HG03108 (cell line): ENCODE data around the gene ARHGAP6.

ENCODE experiments used
- ATAC-seq: cut with Tn5 transposase; IDR thresholded peaks from one replicate; pipeline ENCODE4 v1.9.1; 2021; ENCODE audit warnings: moderate library complexity; ENCODE audit not compliant: unreplicated experiment

The ARHGAP6 gene

DNA sequence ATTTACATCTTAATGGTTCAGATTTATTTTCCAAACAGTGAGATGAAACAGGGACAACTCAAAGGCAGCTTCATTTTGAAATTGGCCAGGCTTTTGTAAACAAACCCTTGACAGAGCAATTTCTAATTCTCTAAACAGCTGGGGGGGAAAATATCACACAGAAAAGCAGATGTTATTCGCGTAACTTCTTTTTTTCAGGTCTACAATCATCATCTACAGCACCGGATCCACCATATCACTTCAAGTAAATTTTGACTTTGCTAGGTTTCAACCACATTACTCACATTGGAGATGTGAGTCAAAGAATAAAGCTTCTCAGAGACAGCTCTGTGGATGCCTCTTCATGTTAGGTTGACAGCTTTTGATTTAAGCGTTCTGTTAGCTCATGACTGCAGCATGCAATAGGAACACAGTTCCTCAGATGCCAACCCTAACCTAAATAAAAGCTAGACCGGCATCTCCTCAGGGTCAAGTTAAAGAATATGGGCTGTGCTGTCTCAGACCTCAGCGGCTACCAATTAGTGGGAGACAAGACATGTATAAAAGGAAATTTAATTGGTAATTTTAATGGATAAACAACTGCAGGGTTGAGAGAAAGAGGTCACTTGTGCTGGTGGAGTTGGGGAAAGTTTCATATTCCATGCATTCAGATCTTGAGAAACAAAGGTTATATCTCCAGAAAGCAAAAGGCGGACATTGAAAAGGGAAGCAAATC is 345.8 kb downstream of the ARHGAP6 start:
- ATAC-seq: no peak

DNA sequence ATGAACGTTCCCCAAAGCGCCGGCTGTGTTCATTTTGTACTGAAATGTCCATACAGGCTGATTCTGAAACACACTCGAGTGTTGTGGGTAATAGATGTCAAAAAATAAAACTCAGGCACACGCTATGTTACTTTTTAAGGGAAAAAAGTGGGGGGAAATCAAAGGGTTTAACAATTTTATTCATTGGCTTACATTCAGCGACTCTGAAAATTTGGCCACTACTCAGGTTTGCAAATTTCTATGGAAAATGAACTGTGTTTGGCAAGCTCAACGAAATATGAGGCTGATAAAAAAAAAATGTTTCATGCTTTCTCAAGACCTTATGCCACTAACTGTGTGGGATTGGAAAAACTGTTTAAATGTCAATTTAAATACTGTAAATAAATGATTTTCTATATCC is 354.0 kb downstream of the ARHGAP6 start:
- ATAC-seq: no peak

DNA sequence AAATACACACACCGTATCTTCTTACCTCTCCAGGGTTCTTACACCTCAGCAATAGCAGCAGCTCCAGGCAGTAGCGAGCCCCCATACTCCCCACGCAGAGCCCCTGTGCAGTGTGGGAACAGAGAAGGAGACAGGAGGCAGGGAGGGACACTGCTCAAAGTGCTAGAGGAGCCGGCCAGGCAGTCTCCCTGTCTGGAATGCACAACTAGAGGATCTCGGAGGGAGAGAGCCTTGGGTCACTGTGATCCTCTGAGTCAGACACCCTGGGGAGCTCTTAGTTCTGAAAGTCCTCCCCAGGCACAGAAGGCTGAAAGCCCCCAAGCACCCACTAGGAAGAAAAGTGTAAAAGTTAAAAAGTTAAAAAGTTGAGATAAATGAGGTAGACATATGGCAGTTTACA is 356.5 kb downstream of the ARHGAP6 start:
- ATAC-seq: no peak

DNA sequence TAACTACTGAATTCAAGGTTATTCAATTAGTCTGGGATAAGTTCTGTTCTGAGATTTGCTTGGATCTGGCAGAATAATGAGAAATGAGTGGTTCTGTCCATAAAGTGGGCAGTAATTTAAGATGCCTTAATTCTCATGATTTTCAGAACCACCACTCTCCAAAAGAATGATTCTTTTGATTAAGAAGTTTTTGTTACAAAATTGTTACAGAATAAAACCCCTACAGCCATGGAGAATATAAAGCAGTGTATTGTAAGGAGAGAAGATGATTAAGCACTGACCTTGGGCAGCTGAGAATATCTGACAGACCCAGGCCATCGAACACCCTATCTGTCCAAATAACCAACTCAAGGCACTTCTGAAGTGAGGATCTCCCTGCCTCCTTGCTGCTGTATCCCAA is 360.1 kb downstream of the ARHGAP6 start:
- ATAC-seq: no peak

DNA sequence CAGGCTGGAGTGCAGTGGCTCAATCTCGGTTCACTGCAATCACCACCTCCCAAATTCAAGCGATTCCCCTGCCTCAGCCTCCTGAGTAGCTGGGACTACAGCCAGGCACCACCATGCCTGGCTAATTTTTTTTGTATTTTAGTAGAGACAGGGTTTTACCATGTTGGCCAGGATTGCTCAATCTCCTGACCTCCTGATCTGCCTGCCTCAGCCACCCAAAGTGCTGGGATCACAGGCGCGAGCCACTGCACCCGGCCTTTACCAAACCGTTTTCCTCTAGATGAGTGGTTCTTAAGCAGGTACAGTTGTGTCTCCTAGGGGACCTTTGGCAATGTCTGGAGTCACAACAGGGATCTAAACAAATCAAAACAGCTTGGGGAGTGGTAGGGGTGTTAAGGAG is 360.9 kb downstream of the ARHGAP6 start:
- ATAC-seq: no peak

DNA sequence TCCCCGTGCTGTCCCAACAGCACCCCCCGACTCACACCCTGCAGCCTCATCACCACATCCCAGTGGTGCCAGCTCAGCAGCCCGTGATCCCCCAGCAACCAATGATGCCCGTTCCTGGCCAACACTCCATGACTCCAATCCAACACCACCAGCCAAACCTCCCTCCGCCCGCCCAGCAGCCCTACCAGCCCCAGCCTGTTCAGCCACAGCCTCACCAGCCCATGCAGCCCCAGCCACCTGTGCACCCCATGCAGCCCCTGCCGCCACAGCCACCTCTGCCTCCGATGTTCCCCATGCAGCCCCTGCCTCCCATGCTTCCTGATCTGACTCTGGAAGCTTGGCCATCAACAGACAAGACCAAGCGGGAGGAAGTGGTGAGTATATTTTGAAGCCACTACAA is 367.1 kb downstream of the ARHGAP6 start:
- ATAC-seq: no peak

DNA sequence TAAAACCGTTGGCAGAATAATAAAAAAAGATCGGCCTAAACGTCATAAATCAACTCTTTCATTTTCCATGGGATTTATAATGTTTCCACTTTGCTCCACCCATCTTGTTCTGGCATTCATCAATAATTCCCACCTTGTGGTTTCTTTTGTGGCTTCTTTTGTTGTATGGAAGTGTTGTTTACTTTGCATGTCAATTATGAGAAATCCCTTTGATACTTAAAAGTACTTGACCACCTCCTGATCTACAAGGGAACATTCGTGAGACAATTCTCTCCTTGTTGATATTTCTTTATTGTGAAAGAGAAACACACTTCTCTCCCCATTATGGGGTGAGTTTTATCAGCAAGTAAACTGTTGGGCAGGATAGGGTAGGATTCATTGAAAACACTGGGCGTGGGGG is 369.7 kb downstream of the ARHGAP6 start:
- ATAC-seq: no peak

DNA sequence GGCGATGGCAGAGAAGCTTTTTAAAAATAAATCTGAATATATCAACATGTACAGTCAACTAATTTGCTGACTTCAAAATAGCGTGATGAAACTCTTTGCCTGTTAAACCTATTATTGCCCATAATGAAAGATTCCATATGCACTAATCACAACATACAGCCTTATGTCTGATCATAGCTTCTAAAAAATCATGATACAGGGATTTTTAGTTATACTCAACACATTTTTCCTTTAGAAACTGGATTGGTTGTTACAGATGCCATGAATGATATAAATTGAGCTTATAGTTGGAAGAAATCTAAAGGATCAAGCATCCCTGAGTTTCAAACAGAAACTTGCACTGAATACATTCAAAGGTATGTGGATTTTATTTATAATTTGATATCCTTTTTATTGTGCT is 372.6 kb downstream of the ARHGAP6 start, which contains the start of gene AMELX:
Gene AMELX (plus strand): TSS at position 301 of the 400 bp plus-strand sequence. CDS start 1,376 bp downstream, outside the sequence.
- ATAC-seq: no peak

DNA sequence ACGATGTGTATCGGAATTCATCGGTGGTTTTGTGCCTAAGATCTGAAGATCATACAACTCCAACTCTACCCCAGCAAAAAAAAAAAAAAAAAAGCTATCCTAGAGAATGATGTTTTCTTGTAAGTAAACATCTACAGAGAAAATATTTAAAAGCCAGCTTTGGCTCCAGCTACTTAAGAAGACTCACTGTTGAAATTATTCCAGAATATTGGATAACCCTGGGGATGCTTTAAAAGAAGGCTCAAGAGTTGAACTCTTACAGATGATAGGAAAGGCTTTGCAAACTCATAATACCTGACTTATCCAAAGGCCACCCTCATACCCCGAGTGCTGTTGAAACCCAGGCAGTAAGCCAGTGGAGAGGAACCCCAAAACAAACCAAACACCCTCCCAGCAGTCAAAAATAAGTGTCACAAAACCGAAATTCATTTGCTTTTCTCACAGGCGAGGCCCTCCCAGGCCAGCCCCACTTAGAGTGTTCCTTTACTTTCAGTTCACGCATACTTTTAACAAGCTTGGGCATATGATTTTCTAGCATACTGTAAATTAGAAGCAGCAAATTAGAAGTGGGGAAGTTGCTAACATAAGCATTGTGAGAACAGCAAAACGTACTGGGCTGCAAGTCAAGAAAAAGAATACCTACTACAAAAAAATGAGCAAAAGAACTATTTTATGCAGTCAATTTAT is 375.2 kb downstream of the ARHGAP6 start:
- no peak for ATAC-seq

DNA sequence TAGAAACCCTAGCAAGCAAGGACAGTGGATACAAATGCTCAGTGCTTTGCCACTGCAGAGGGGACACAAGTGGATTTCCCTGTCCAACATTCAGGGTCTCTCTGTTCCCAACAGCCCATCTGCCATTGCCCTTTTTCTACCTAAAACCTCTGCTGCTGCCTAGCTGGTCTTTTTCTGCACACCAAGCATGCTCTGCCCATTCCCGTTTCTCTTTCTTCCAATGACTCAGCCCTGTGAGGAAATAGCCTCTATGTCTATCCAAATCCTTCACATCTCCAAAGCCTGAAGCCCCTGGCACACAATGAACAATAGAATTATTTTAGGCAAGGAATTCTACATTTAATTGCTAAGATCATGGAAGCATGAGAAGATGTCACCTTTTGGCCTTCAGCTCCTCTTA is 378.2 kb downstream of the ARHGAP6 start:
- no peak for ATAC-seq

DNA sequence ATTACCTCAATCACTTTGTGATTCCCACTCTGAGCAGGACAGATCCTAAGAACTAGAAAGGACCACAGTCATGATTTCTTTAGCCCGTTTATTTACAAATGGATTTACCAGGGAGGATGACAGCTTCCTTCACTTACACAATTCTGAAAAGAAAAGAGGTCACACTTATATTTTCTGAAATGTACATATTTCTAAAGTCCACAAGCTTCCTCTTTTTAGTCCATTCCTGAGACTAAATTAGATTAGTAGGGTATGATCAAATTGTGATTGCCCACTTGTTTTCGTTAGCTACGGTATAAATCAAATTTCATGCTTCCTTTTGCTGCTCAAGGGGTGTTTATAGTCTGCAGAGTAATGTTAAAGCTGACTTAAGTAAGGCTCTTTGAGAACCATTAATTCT is 380.1 kb downstream of the ARHGAP6 start:
- ATAC-seq: no peak

DNA sequence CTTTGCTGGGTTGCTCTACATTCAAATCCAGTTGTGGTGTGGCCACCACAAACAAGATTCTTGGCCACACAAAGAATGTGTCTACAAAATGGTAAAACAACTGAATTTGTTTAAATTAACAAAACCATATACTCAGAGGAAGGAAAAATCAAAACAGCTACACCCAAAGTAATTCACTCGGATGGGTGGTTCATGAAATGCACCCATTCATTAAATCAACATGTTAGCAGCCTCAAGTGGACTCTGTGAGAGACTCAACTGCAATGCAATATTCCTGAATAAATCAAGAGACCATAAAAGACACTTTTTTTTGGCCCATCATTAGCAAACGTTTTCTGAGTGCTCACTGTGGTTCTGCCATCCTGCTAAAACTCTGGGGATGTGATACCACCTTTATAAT is 383.7 kb downstream of the ARHGAP6 start:
- no peak for ATAC-seq

DNA sequence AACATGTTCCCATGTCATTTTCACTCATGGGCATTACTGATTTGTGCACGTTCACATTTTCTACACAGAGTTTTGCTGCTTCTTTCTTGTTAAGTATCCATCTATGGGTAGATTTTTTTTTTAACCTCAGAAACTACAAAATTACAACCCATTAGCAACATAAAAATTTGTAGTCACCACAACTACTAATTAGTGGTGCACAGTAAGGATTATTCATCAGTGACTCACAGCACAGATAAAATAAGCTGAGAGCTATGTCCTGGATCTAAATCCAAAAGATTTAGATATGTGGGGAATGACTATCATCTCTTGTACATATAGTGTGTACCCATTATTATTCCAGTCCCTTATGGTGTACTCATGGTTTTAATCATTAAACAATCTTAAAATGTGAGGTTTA is 392.2 kb downstream of the ARHGAP6 start:
- ATAC-seq: no peak

DNA sequence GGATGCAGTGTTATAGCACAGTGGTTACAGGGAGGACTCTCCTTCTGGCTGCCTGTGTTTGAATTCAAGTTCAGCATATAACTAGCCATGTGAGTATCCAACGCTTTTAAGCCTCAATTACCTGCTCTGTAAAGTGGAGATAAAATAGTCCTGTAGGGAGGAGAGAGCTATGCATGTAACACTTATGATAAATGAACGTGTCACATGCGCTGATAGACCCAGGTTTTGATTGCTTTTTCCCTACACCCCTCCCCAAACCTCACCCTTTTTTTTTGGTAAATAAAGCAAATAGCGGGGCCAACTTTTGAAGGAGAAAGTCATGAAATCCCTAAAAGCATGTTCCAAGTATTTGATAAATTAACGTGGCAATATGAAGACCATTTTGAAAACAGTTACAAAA is 392.9 kb downstream of the ARHGAP6 start:
- ATAC-seq: no peak

DNA sequence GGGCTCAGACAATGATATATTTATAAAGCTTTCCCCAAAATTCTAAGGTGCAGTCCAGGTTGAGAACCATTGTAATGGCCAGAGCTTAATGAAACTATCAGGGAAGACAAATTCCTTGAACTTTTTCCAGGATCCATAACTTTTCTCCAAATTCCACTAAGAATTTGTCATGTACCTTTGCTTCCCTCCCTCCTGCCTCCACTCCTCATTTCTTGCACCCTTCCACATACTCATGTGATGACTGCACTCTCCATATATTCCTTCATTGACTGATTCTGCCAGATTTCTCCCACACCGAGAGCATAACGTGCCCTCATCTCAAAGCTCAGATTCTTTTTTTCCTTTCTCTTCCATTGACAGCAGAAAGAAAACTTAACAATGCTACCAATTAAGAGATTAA is 393.4 kb downstream of the ARHGAP6 start:
- no peak for ATAC-seq

DNA sequence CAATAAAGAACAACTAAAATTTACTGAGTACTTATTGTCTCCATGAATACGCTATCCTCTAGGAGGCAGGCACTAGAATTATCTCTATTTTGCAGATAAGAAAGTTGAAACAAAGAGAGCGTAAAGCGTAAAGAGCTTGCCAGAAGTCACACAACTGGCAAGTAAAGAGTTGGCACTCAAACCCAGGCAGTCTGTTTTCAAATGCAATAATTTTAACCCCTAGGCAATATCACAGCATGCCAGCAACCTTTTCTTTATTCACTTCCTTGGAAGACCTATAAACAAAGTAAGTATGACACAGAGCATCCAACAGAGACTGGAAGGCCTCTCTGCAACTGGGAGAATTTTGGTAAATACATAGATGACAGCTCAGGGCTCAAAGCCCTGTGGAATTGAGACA is 395.7 kb downstream of the ARHGAP6 start:
- no peak for ATAC-seq

DNA sequence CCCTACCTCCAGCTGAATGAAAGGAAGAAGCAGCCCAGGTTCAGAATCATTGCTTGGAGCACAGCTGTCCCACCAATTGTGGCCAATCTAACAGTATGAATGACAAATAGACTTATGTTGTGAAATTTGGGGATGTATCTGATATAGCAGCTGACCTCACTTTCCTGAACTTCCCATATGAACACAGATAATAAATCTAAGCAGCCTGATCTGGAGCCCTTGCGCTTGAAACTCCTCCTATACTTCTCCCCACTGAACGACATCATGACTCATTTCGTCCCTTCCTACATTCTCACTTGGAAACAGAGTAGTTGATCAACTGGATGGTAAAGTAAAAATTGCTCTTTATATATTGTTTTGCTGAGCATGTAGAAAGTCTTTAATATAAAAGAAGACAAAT is 396.7 kb downstream of the ARHGAP6 start:
- ATAC-seq: no peak

DNA sequence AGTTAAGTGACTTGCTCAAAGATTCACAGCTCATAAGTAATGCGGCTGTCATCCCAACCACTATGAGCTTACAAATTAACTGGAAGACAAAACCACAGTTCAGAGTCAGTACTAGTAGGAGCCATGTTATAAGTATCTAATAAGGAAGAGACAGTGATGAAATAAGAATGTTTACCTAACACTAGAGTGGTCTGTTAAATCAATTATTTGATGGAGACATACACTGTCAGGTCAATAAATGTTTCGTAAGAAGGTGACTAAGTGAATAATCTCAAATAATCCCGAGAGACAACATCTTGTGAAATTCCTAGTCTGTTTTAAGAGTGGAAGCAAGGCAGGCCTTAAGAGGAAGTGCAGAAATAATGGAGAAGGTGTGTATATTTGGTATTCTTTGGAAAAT is 398.3 kb downstream of the ARHGAP6 start:
- ATAC-seq: no peak

DNA sequence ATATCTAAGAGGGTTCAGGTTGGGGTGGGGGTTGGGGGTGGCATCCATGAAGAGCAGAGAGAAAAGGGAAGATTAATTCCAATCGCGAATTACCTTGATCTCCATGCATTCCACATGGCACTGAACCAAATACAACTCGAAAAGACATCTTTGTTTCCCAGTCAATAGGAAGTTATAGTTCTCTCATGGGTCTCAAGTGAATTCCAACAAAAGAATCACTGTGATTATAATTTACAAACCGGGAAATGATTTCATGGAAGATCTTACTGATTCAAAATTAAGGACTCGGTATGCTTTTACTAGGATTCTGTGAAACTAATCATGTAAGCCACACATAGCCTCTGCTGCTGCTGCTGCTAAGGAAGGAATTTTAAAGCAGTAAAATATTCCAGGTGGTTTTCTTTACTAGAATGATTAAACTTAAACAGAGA is 399.1 kb downstream of the ARHGAP6 start:
- ATAC-seq: no peak

DNA sequence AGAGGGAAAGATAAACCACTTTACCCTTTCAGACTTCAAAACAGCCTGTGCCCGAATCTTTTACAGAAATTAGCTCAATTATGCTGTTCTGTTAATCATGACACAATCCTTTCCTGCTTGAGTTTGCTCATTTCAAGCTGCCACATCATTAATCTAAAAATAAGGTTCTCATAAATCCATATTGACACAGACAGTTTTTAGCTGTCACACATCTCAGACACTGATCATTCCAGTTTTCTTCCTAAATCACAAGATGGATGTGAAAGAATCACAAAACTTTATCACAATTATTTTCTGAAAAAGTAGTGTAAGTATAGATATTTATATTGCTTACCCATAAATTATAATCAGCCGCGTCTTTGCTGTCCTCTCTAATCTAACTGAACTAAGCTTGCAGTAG is 400.4 kb downstream of the ARHGAP6 start:
- no peak for ATAC-seq

DNA sequence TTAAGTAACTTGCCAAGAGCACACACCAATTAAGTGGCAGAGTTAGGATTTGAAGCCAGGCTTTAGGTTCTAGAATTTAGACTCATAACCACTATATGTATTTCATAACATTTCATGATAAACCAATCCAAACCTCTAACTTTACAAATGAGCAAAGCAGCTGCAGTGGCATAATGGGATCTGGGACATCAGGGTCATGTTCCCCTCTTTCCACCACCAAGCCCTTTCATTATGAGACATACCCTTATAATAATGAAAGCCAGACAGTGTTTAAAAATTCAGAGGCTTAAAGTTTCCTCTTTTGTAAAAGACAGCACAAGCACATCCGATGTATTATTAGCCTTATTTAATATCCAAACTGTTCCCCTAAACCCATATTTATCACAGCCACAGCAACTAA is 400.8 kb downstream of the ARHGAP6 start:
- no peak for ATAC-seq

DNA sequence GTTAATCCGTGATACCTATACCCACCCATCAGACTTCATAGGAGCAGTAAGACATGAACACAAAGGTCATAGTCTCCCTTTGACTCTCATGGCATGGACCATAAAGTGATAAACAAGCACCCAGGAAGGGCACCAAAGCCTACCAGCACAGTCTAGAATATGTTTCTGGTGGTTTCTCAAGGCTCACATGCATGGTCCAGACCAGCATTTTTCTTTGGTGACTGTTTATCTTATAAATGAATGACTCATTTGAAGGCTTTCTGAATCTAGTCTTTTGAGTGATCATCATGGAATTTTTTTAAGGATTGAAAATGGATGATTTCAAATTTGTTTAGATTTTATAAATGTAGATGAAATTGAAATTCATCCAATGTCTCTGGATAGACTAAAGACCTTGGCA is 404.5 kb downstream of the ARHGAP6 start:
- no peak for ATAC-seq

DNA sequence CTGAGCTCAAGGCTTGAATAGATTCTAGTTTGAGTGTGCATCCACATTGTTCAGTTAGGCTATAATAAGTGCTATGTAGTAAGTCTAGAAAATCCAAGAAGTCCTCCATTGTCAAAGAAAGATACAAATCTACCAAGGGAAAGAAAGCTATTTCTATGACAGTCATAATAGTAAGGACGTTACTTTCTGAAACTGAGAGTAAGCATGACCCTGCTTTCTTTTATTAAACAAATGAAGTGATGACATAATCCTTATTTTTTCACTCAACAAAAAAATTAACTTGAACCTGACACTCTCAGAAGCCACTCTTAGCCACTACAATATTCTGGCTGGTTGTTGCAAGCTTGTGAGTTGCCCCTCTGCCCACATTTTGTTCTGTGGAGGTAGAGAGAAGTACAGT is 406.3 kb downstream of the ARHGAP6 start:
- no peak for ATAC-seq
